Activated CD4-positive, alpha-beta memory T cell treated with anti-CD3 and anti-CD28 coated beads, Interleukin-2, amount 10 ng/mL, durations not matched to agents 7 days and 5 days (primary cell): Measurements from ENCODE around the gene TMEM51. TPM values are rescaled to one million over a fixed set of nuclear protein-coding genes. Genes with fewer than 3 reads are reported as not detected.

Experiments used
- CTCF ChIA-PET: fragments of 350-600 bp; sonication (Branson Sonifier 250); formaldehyde crosslinking; loops from one replicate; lab custom pipeline; 2021; ENCODE audit warnings: antibody characterized with exemption, inconsistent platforms; lab: Charles Lee
- POLR2A ChIA-PET: fragments of 350-600 bp; sonication (Branson Sonifier 250); formaldehyde crosslinking; loops from one replicate; lab custom pipeline; 2021; ENCODE audit warnings: antibody characterized with exemption; lab: Charles Lee
- DNase-seq: peaks from one replicate; pipeline ENCODE4 v3.0.0-alpha.2; 2020
- H3K27ac Mint-ChIP-seq: one replicate; pipeline ENCODE4 v1.8.0; 2021; ENCODE audit warnings: mild to moderate bottlenecking, mixed read lengths
- H3K27me3 Mint-ChIP-seq: one replicate; pipeline ENCODE4 v1.8.0; 2021; ENCODE audit warnings: mixed read lengths
- H3K36me3 Mint-ChIP-seq: one replicate; pipeline ENCODE4 v1.8.0; 2021; ENCODE audit warnings: low read depth, mixed read lengths
- H3K4me1 Mint-ChIP-seq: one replicate; pipeline ENCODE4 v1.8.0; 2021; ENCODE audit warnings: mixed read lengths
- H3K4me3 Mint-ChIP-seq: one replicate; pipeline ENCODE4 v1.8.0; 2021; ENCODE audit warnings: mild to moderate bottlenecking, mixed read lengths
- H3K9me3 Mint-ChIP-seq: one replicate; pipeline ENCODE4 v1.8.0; 2021; ENCODE audit warnings: mixed read lengths
- total RNA-seq, 2 experiments: library from RNA; stranded (reverse); gene quantifications; one replicate each; pipeline ENCODE4 v1.2.3, GENCODE V29; 2021

The TMEM51 gene
- total RNA-seq, 2 experiments from 2014 or later: not detected

GRCh38 chr1:15217654-15218053 lies 64.1 kb downstream of the TMEM51 start:
- Mint-ChIP-seq H3K9me3 (no peaks in the 10 kb centered on the region), H3K4me3 (no peak overlapping the region), H3K36me3 (no peaks in the 10 kb centered on the region), H3K4me1 (peaks cover 13% of the 10 kb centered on the region), H3K27ac (no peak overlapping the region), H3K27me3 (peaks cover 26% of the 10 kb centered on the region)
- ChIA-PET CTCF (no interaction called here), POLR2A (no interaction called here)
- no peak for DNase-seq

GRCh38 chr1:15218287-15219279 lies 65.0 kb downstream of the TMEM51 start:
- CTCF ChIA-PET: no interaction called here
- POLR2A ChIA-PET: no interaction called here
- Mint-ChIP-seq H3K4me1 (peaks cover 13% of the 10 kb centered on the region), H3K9me3 (no peaks in the 10 kb centered on the region), H3K27me3 (peaks cover 29% of the 10 kb centered on the region), H3K4me3 (no peak overlapping the region), H3K36me3 (no peaks in the 10 kb centered on the region), H3K27ac (no peak overlapping the region)
- no peak for DNase-seq

- Mint-ChIP-seq H3K9me3 (no peaks in the 10 kb centered on the region), H3K4me3 (no peak overlapping the region), H3K27me3 (peaks cover 29% of the 10 kb centered on the region), H3K36me3 (no peaks in the 10 kb centered on the region), H3K4me1 (peaks cover 13% of the 10 kb centered on the region), H3K27ac (no peak overlapping the region)
- ChIA-PET POLR2A (no interaction called here), CTCF (no interaction called here)
- no peak for DNase-seq
Observed at GRCh38 chr1:15219280-15220023, 65.9 kb downstream of the TMEM51 start.

- ChIA-PET POLR2A (no interaction called here), CTCF (interaction anchor here (1.0 kb wide), 1 partner anchor 11 kb away, joined by 4 read pairs; no protein-coding TSS in a partner anchor)
- Mint-ChIP-seq H3K27me3 (peaks cover 29% of the 10 kb centered on the region), H3K4me1 (peaks cover 13% of the 10 kb centered on the region), H3K9me3 (no peaks in the 10 kb centered on the region), H3K4me3 (no peak overlapping the region), H3K27ac (no peak overlapping the region), H3K36me3 (no peaks in the 10 kb centered on the region)
- DNase-seq: no peak
Observed at GRCh38 chr1:15220024-15220392, 66.5 kb downstream of the TMEM51 start.

- Mint-ChIP-seq H3K9me3 (no peaks in the 10 kb centered on the region), H3K4me3 (no peak overlapping the region), H3K36me3 (no peaks in the 10 kb centered on the region), H3K4me1 (peaks cover 13% of the 10 kb centered on the region), H3K27me3 (peaks cover 29% of the 10 kb centered on the region), H3K27ac (no peak overlapping the region)
- ChIA-PET CTCF (interaction anchor here (1.0 kb wide), 1 partner anchor 10 kb away, joined by 4 read pairs; no protein-coding TSS in a partner anchor), POLR2A (no interaction called here)
- no peak for DNase-seq
Observed at GRCh38 chr1:15220825-15221431, 67.4 kb downstream of the TMEM51 start.

GRCh38 chr1:15222653-15223303 lies 69.2 kb downstream of the TMEM51 start:
- Mint-ChIP-seq H3K9me3 (no peaks in the 10 kb centered on the region), H3K27me3 (peaks cover 27% of the 10 kb centered on the region), H3K4me1 (peaks cover 11% of the 10 kb centered on the region), H3K4me3 (no peak overlapping the region), H3K36me3 (no peaks in the 10 kb centered on the region), H3K27ac (no peak overlapping the region)
- DNase-seq: no peak
- ChIA-PET POLR2A (no interaction called here), CTCF (no interaction called here)

GRCh38 chr1:15224259-15224869 lies 70.8 kb downstream of the TMEM51 start:
- Mint-ChIP-seq H3K9me3 (no peaks in the 10 kb centered on the region), H3K36me3 (no peaks in the 10 kb centered on the region), H3K27ac (no peak overlapping the region), H3K4me3 (no peak overlapping the region), H3K4me1 (no peaks in the 10 kb centered on the region), H3K27me3 (peaks cover 26% of the 10 kb centered on the region)
- POLR2A ChIA-PET: no interaction called here
- CTCF ChIA-PET: no interaction called here
- no peak for DNase-seq

GRCh38 chr1:15224974-15225373 lies 71.4 kb downstream of the TMEM51 start:
- Mint-ChIP-seq H3K9me3 (no peaks in the 10 kb centered on the region), H3K4me1 (no peaks in the 10 kb centered on the region), H3K36me3 (no peaks in the 10 kb centered on the region), H3K4me3 (no peak overlapping the region), H3K27me3 (peaks cover 28% of the 10 kb centered on the region), H3K27ac (no peak overlapping the region)
- POLR2A ChIA-PET: no interaction called here
- DNase-seq: no peak
- CTCF ChIA-PET: no interaction called here

- Mint-ChIP-seq H3K27me3 (peaks cover 28% of the 10 kb centered on the region), H3K36me3 (no peaks in the 10 kb centered on the region), H3K4me3 (no peak overlapping the region), H3K27ac (no peak overlapping the region), H3K9me3 (no peaks in the 10 kb centered on the region), H3K4me1 (no peaks in the 10 kb centered on the region)
- DNase-seq: no peak
- POLR2A ChIA-PET: no interaction called here
- CTCF ChIA-PET: no interaction called here
Observed at GRCh38 chr1:15225461-15225860, 71.9 kb downstream of the TMEM51 start.

GRCh38 chr1:15226388-15227255 lies 73.1 kb downstream of the TMEM51 start:
- no peak for DNase-seq
- POLR2A ChIA-PET: no interaction called here
- no peaks in the 10 kb centered on the region for H3K36me3 Mint-ChIP-seq
- CTCF ChIA-PET: no interaction called here
- peaks cover 6% of the 10 kb centered on the region for H3K4me1 Mint-ChIP-seq
- no peak overlapping the region for H3K27ac Mint-ChIP-seq
- H3K27me3 Mint-ChIP-seq: peaks cover 19% of the 10 kb centered on the region
- H3K9me3 Mint-ChIP-seq: no peaks in the 10 kb centered on the region
- no peak overlapping the region for H3K4me3 Mint-ChIP-seq

GRCh38 chr1:15229707-15230131 lies 76.2 kb downstream of the TMEM51 start:
- H3K4me3 Mint-ChIP-seq: no peak overlapping the region
- H3K36me3 Mint-ChIP-seq: no peaks in the 10 kb centered on the region
- ChIA-PET POLR2A (no interaction called here), CTCF (interaction anchor here (0.6 kb wide), 1 partner anchor 65 kb away, joined by 3 read pairs; no protein-coding TSS in a partner anchor)
- peaks cover 17% of the 10 kb centered on the region for H3K4me1 Mint-ChIP-seq
- no peaks in the 10 kb centered on the region for H3K9me3 Mint-ChIP-seq
- H3K27ac Mint-ChIP-seq: no peak overlapping the region
- no peak for DNase-seq
- H3K27me3 Mint-ChIP-seq: peaks cover 19% of the 10 kb centered on the region
